ENCODE results near the gene OOSP4A.

OOSP4A gene

DNA sequence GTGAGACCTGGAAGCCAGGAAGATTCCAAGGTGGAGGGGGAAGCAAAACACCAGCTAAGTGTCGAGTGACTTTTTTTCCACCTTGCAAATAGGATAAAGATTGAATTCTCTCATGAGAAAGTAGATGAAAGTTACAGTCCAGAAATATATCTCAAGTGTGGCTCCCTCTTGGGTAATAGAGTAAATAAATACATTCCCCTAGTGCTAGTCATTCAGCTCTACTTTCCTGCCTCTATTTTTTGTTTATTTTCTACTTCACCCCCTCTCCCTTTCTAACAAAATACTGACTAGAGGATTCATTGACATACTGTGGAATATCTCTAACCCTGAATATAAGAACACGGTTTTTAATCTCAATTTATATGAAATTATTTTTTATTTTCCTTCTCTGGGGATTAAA is 34.0 kb downstream of the OOSP4A start:
- Histone ChIP-seq H3K9me3 (no peaks in the 10 kb centered on the region), H3K4me3 (no peak overlapping the region), H3K27me3 (no peaks in the 10 kb centered on the region), H3K27ac (no peak overlapping the region), H3K4me1 (no peaks in the 10 kb centered on the region), H3K36me3 (no peaks in the 10 kb centered on the region)
- intact Hi-C loops (cut with DNase I; ENCODE audit: low total_unique reads), result no loop called here
- DNase-seq, result no peak
- TF ChIP-seq, protein P1, sequence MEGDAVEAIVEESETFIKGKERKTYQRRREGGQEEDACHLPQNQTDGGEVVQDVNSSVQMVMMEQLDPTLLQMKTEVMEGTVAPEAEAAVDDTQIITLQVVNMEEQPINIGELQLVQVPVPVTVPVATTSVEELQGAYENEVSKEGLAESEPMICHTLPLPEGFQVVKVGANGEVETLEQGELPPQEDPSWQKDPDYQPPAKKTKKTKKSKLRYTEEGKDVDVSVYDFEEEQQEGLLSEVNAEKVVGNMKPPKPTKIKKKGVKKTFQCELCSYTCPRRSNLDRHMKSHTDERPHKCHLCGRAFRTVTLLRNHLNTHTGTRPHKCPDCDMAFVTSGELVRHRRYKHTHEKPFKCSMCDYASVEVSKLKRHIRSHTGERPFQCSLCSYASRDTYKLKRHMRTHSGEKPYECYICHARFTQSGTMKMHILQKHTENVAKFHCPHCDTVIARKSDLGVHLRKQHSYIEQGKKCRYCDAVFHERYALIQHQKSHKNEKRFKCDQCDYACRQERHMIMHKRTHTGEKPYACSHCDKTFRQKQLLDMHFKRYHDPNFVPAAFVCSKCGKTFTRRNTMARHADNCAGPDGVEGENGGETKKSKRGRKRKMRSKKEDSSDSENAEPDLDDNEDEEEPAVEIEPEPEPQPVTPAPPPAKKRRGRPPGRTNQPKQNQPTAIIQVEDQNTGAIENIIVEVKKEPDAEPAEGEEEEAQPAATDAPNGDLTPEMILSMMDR (IDR thresholded peaks at IDR 0.05), result no peak

DNA sequence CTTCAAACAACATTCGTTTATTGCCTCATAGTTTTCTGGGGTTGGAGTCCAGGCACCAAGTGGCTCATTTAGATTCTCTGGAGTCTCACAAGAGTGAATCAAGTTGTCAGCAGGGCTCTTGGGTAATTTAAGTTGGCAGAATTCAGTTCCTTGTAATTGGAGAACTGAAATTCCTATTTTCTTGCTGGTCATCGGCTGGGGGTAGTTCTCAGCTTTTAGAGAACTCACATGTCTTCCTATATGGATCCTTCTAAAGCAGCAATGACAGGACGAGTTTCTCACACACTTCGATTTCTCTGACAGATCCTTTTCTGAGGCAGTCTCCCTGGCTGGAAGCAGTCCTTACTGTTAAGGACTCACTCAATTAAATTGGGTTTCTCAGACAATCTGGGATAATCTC is 35.9 kb downstream of the OOSP4A start:
- intact Hi-C loops (cut with DNase I; ENCODE audit: low total_unique reads), result no loop called here

DNA sequence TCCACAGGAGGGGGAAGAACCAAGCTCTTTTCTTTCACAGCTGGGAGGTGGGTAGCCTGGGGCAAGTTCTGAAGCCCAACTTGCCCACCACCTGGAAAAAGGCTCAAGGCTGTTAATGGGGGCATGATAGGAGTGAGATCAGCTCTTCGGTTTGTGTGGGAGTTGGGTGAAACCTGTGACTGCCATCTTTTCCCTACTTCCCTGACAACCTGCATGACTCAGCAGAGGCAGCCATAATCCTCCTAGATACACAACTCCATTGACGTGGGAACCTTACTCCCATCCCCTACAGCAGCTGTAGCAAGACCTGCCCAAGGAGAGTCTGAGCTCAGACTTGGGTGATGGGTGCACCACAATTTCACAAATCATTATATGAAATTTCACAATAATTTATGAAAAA is 39.9 kb downstream of the OOSP4A start:
- no peaks in the 10 kb centered on the region for H3K27me3 ChIP-seq
- intact Hi-C loops (cut with DNase I; ENCODE audit: low total_unique reads), result no loop called here
- H3K27ac ChIP-seq, result no peak overlapping the region
- no peaks in the 10 kb centered on the region for H3K4me1 ChIP-seq
- no peak for DNase-seq
- H3K36me3 ChIP-seq, result no peaks in the 10 kb centered on the region
- H3K9me3 ChIP-seq, result no peaks in the 10 kb centered on the region
- TF ChIP-seq, protein P1 (IDR thresholded peaks at IDR 0.05), result no peak
- no peak overlapping the region for H3K4me3 ChIP-seq

More for the DNA sequence above, 35.9 kb downstream of the OOSP4A start:
- H3K4me3 ChIP-seq, result no peak overlapping the region
- H3K4me1 ChIP-seq, result no peaks in the 10 kb centered on the region
- no peak for DNase-seq
- H3K36me3 ChIP-seq, result no peaks in the 10 kb centered on the region
- no peak overlapping the region for H3K27ac ChIP-seq
- TF ChIP-seq, protein P1 (IDR thresholded peaks at IDR 0.05), result no peak
- no peaks in the 10 kb centered on the region for H3K27me3 ChIP-seq
- no peaks in the 10 kb centered on the region for H3K9me3 ChIP-seq

DNA sequence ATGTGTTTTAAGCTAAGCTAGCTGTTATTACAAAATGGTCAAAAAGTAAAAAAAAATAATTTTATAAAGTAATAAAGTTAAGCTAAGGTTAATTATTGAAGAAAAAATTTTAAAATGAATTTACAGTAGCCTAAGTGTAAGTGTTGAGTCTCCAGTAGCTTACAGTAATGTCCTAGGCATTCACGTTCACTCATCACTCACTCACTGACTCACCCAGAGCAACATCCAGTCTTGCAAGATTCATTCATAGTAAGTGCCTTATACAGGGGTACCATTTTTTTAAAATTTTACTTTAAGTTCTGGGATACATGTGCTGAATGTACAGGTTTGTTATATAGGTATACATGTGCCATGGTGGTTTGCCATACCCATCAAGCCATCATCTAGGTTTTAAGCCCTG is 41.5 kb downstream of the OOSP4A start:
- DNase-seq, result no peak

DNA sequence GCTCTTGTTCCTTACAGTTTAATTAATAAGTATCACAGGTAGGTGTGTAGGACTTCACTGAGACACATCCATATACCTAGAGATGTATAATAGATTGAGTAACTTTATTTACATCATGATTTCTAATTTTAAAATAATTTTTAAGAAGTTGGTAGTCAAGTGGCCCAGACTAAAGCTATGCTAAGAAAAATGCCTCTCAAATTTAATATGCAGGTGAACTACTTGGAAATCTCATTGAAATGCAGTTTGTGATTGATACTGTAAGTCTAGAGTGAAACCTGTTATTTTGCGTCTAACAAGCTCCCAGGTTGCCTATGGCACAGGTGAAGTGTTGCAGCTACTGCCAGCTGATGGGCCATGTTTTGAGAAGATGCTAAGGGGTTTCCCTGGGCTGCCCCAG is 53.0 kb downstream of the OOSP4A start, which contains the start of gene OOSP4B:
Gene OOSP4B (plus strand): TSS at position 301 of the 400 bp plus-strand sequence.
- no peak within 1 kb of the TSS for H3K27ac ChIP-seq
- H3K4me1 ChIP-seq, result no peaks in the 10 kb centered on the region
- H3K27me3 ChIP-seq, result no peaks in the 10 kb centered on the region
- no peak for DNase-seq
- no peaks in the 10 kb centered on the region for H3K9me3 ChIP-seq
- H3K36me3 ChIP-seq, result no peaks in the 10 kb centered on the region
- intact Hi-C loops (cut with DNase I; ENCODE audit: low total_unique reads), result no loop called here
- no peak within 1 kb of the TSS for H3K4me3 ChIP-seq
- TF ChIP-seq, protein P1 (IDR thresholded peaks at IDR 0.05), result no peak

More for the DNA sequence above, 41.5 kb downstream of the OOSP4A start:
- Histone ChIP-seq H3K9me3 (no peaks in the 10 kb centered on the region), H3K27me3 (no peaks in the 10 kb centered on the region), H3K4me1 (no peaks in the 10 kb centered on the region), H3K36me3 (no peaks in the 10 kb centered on the region), H3K4me3 (no peak overlapping the region), H3K27ac (no peak overlapping the region)
- intact Hi-C loops (cut with DNase I; ENCODE audit: low total_unique reads), result no loop called here
- TF ChIP-seq, protein P1 (IDR thresholded peaks at IDR 0.05), result no peak

DNA sequence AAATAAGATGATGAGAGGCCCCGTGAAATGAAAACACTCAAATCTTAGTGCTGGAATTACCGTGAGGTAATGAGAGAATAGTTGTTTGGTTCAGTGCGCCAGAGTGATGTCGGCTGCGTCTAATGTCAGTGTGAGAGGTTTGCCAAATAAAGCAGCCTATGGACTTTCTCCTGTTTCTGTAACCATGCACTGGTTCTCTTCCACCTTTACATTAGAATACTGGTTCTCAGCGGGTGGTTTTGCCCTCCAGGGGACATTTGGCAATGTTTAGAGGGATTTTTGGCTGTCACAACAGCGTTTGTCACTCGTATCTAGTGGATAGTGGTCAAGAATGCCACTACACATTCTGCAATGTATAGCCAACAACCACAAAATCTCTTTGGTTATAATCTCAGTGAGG is 54.2 kb downstream of the OOSP4A start:
- intact Hi-C loops (cut with DNase I; ENCODE audit: low total_unique reads), result no loop called here
- TF ChIP-seq, protein P1 (IDR thresholded peaks at IDR 0.05), result no peak
- Histone ChIP-seq H3K27ac (no peak overlapping the region), H3K9me3 (no peaks in the 10 kb centered on the region), H3K4me1 (no peaks in the 10 kb centered on the region), H3K27me3 (no peaks in the 10 kb centered on the region), H3K4me3 (no peak overlapping the region), H3K36me3 (no peaks in the 10 kb centered on the region)
- DNase-seq, result no peak
